Hematopoietic multipotent progenitor cell treated with erythropoietin and hydrocortisone succinate and interleukin-3 and kit ligand, for 8 days (in vitro differentiated cells): ENCODE results near the gene MUC5B.
"Not testable (repeated sequence)": the region's sequence is repeated elsewhere in the genome, so short reads cannot be mapped to it uniquely, and the experiment has no call there.

Source experiments
- DNase-seq: peaks from one replicate; pipeline ENCODE4 v3.0.0-alpha.2; 2015

Gene MUC5B

GRCh38 chr11:1233351-1234053 is 10.6 kb downstream of the MUC5B start:
- DNase-seq: no peak

GRCh38 chr11:1234054-1234720 is 11.3 kb downstream of the MUC5B start:
- DNase-seq: no peak

- no peak for DNase-seq
Measured at GRCh38 chr11:1234771-1235305, 12.0 kb downstream of the MUC5B start.

- DNase-seq: no peak
Measured at GRCh38 chr11:1235306-1235900, 12.5 kb downstream of the MUC5B start.

- DNase-seq: no peak
Measured at GRCh38 chr11:1235901-1236315, 13.0 kb downstream of the MUC5B start.

GRCh38 chr11:1236316-1237127 is 13.7 kb downstream of the MUC5B start:
- no peak for DNase-seq

GRCh38 chr11:1237128-1237580 is 14.3 kb downstream of the MUC5B start:
- no peak for DNase-seq

GRCh38 chr11:1237851-1238250 is 15.0 kb downstream of the MUC5B start:
- no peak for DNase-seq

GRCh38 chr11:1238767-1239595 is 16.1 kb downstream of the MUC5B start:
- DNase-seq: no peak

- DNase-seq: no peak
Measured at GRCh38 chr11:1239596-1240205, 16.8 kb downstream of the MUC5B start.

- DNase-seq: no peak
Measured at GRCh38 chr11:1240771-1241170, 17.9 kb downstream of the MUC5B start.

- no peak for DNase-seq
Measured at GRCh38 chr11:1241706-1242105, 18.8 kb downstream of the MUC5B start.

- no peak for DNase-seq
Measured at GRCh38 chr11:1242289-1242688, 19.4 kb downstream of the MUC5B start.

- DNase-seq: not testable (repeated sequence)
Measured at GRCh38 chr11:1242751-1243150, 19.9 kb downstream of the MUC5B start.

- not testable (repeated sequence) for DNase-seq
Measured at GRCh38 chr11:1243521-1243920, 20.7 kb downstream of the MUC5B start.

GRCh38 chr11:1244557-1244956 is 21.7 kb downstream of the MUC5B start:
- not testable (repeated sequence) for DNase-seq

GRCh38 chr11:1245717-1246116 is 22.9 kb downstream of the MUC5B start:
- not testable (repeated sequence) for DNase-seq

- not testable (repeated sequence) for DNase-seq
Measured at GRCh38 chr11:1246301-1246700, 23.4 kb downstream of the MUC5B start.

- not testable (repeated sequence) for DNase-seq
Measured at GRCh38 chr11:1247026-1247425, 24.2 kb downstream of the MUC5B start.

- DNase-seq: not testable (repeated sequence)
Measured at GRCh38 chr11:1248951-1249350, 26.1 kb downstream of the MUC5B start.

GRCh38 chr11:1250411-1250810 is 27.5 kb downstream of the MUC5B start:
- DNase-seq: not testable (repeated sequence)
